Progenitor cell of endocrine pancreas (in vitro differentiated cells): Measurements from ENCODE around the gene EYA2. TPM values are rescaled to one million over a fixed set of nuclear protein-coding genes. Genes with fewer than 3 reads are reported as not detected.

ENCODE experiments used
- DNase-seq: peaks from one replicate; pipeline ENCODE4 v3.0.0; 2021; ENCODE audit warnings: low spot score; ENCODE audit not compliant: unreplicated experiment
- H3K27ac Mint-ChIP-seq: 2 replicates; pipeline ENCODE4 v1.8.0; 2021; ENCODE audit warnings: mild to moderate bottlenecking, moderate library complexity, mixed read lengths
- H3K27me3 Mint-ChIP-seq: 2 replicates; pipeline ENCODE4 v1.8.0; 2021; ENCODE audit warnings: mixed read lengths
- H3K36me3 Mint-ChIP-seq: 2 replicates; pipeline ENCODE4 v1.8.0; 2022; ENCODE audit warnings: mixed read lengths; ENCODE audit not compliant: insufficient read depth
- H3K4me1 Mint-ChIP-seq: 2 replicates; pipeline ENCODE4 v1.8.0; 2021; ENCODE audit warnings: low read depth, mixed read lengths
- H3K4me3 Mint-ChIP-seq: 2 replicates; pipeline ENCODE4 v1.8.0; 2021; ENCODE audit warnings: low read depth, mild to moderate bottlenecking, moderate library complexity, mixed read lengths
- H3K9me3 Mint-ChIP-seq: 2 replicates; pipeline ENCODE4 v1.8.0; 2021; ENCODE audit warnings: low read depth, mixed read lengths
- CTCF ChIP-seq: fragments of 200-600 bp; sonication (generic); IDR thresholded peaks from one replicate; pipeline ENCODE4 v1.5.0; 2021; ENCODE audit warnings: antibody characterized with exemption, mild to moderate bottlenecking; ENCODE audit not compliant: unreplicated experiment
- total RNA-seq: library from RNA; stranded (reverse); gene quantifications from 2 replicates; pipeline ENCODE4 v1.2.1, GENCODE V29; 2021

The EYA2 gene
- total RNA-seq, 1 donor from 2014 or later: 0.53 TPM

- DNase-seq: no peak
- peaks cover 79% of the 10 kb centered on the region for H3K27me3 Mint-ChIP-seq
- peaks cover under 1% of the 10 kb centered on the region for H3K36me3 Mint-ChIP-seq
- peaks cover 12% of the 10 kb centered on the region for H3K4me1 Mint-ChIP-seq
- peaks cover 1% of the 10 kb centered on the region for H3K9me3 Mint-ChIP-seq
- TF ChIP-seq CTCF: no peak
- no peak overlapping the region for H3K27ac Mint-ChIP-seq
- no peak overlapping the region for H3K4me3 Mint-ChIP-seq
Measured at GRCh38 chr20:46895906-46896242, 1.2 kb downstream of the EYA2 start.

- Mint-ChIP-seq H3K36me3 (no peaks in the 10 kb centered on the region), H3K9me3 (no peaks in the 10 kb centered on the region), H3K27ac (peak overlapping the region; percentile 22), H3K4me3 (no peak overlapping the region), H3K4me1 (peaks cover 12% of the 10 kb centered on the region), H3K27me3 (peaks cover 93% of the 10 kb centered on the region)
- TF ChIP-seq CTCF: no peak
- DNase-seq: no peak
Measured at GRCh38 chr20:46897328-46897880, 2.8 kb downstream of the EYA2 start.

GRCh38 chr20:46898423-46898822 lies 3.8 kb downstream of the EYA2 start:
- Mint-ChIP-seq H3K4me3 (no peak overlapping the region), H3K27ac (no peak overlapping the region)

GRCh38 chr20:46899621-46900020 lies 5.0 kb downstream of the EYA2 start:
- no peaks in the 10 kb centered on the region for H3K9me3 Mint-ChIP-seq
- no peaks in the 10 kb centered on the region for H3K36me3 Mint-ChIP-seq
- no peak overlapping the region for H3K4me3 Mint-ChIP-seq
- TF ChIP-seq CTCF: no peak
- no peak for DNase-seq
- peaks cover 12% of the 10 kb centered on the region for H3K4me1 Mint-ChIP-seq
- no peak overlapping the region for H3K27ac Mint-ChIP-seq
- peaks cover 82% of the 10 kb centered on the region for H3K27me3 Mint-ChIP-seq

More at GRCh38 chr20:46898423-46898822, 3.8 kb downstream of the EYA2 start:
- Mint-ChIP-seq H3K27me3 (peaks cover 91% of the 10 kb centered on the region), H3K4me1 (peaks cover 12% of the 10 kb centered on the region), H3K9me3 (no peaks in the 10 kb centered on the region), H3K36me3 (no peaks in the 10 kb centered on the region)
- no peak for DNase-seq
- no peak for TF ChIP-seq CTCF

- no peaks in the 10 kb centered on the region for H3K9me3 Mint-ChIP-seq
- no peaks in the 10 kb centered on the region for H3K36me3 Mint-ChIP-seq
- H3K27me3 Mint-ChIP-seq: peaks cover 86% of the 10 kb centered on the region
- no peak for TF ChIP-seq CTCF
- no peak for DNase-seq
- H3K4me3 Mint-ChIP-seq: no peak overlapping the region
- no peak overlapping the region for H3K27ac Mint-ChIP-seq
- H3K4me1 Mint-ChIP-seq: peaks cover 12% of the 10 kb centered on the region
Measured at GRCh38 chr20:46900086-46900485, 5.4 kb downstream of the EYA2 start.
